H9 (cell line): ENCODE data around the gene LRG1. TPM values are rescaled to one million over a fixed set of nuclear protein-coding genes. Genes with fewer than 3 reads are reported as not detected.
"Not testable (repeated sequence)": the region's sequence is repeated elsewhere in the genome, so short reads cannot be mapped to it uniquely, and the experiment has no call there.

Source experiments
- DNase-seq: peaks from one replicate; pipeline ENCODE4 v3.0.0-alpha.2; 2017
- H2AFZ ChIP-seq: one replicate; pipeline ENCODE4 v1.6.1; 2013; ENCODE audit warnings: mild to moderate bottlenecking, low read length, control low read depth, moderate library complexity
- H2AK5ac ChIP-seq: 2 replicates; pipeline ENCODE4 v1.6.1; 2013; ENCODE audit warnings: low read length, control low read depth, mixed read lengths; ENCODE audit not compliant: insufficient read length
- H2BK120ac ChIP-seq: one replicate; pipeline ENCODE4 v1.6.1; 2013; ENCODE audit warnings: low read depth, mild to moderate bottlenecking, low read length, control low read depth, inconsistent platforms; ENCODE audit not compliant: poor library complexity, severe bottlenecking
- H2BK12ac ChIP-seq: 2 replicates; pipeline ENCODE4 v1.6.1; 2013; ENCODE audit warnings: low read length, control low read depth, mixed read lengths, low read depth; ENCODE audit not compliant: insufficient read length
- H2BK15ac ChIP-seq: 2 replicates; pipeline ENCODE4 v1.6.1; 2013; ENCODE audit warnings: low read depth, low read length, control low read depth
- H2BK20ac ChIP-seq: one replicate; pipeline ENCODE4 v1.6.1; 2013; ENCODE audit warnings: low read depth, mild to moderate bottlenecking, low read length, control low read depth, inconsistent platforms; ENCODE audit not compliant: poor library complexity, severe bottlenecking
- H2BK5ac ChIP-seq: 2 replicates; pipeline ENCODE4 v1.6.1; 2013; ENCODE audit warnings: low read length, control low read depth, mixed read lengths; ENCODE audit not compliant: insufficient read length
- H3K14ac ChIP-seq: 2 replicates; pipeline ENCODE4 v1.6.1; 2013; ENCODE audit warnings: low read length, control low read depth; ENCODE audit not compliant: insufficient read depth
- H3K18ac ChIP-seq: 2 replicates; pipeline ENCODE4 v1.6.1; 2013; ENCODE audit warnings: low read depth, mild to moderate bottlenecking, mixed read lengths, low read length, control low read depth; ENCODE audit not compliant: insufficient read length
- H3K23ac ChIP-seq: 2 replicates; pipeline ENCODE4 v1.6.1; 2013; ENCODE audit warnings: low read length, control low read depth, mixed read lengths, low read depth; ENCODE audit not compliant: insufficient read length
- H3K23me2 ChIP-seq: 2 replicates; pipeline ENCODE4 v1.6.1; 2013; ENCODE audit warnings: low read depth, mild to moderate bottlenecking, mixed read lengths, low read length, control low read depth; ENCODE audit not compliant: insufficient read length, poor library complexity, severe bottlenecking
- H3K27ac ChIP-seq: 2 replicates; pipeline ENCODE4 v1.5.1; 2013; ENCODE audit warnings: low read length, control low read depth, mixed read lengths, low read depth; ENCODE audit not compliant: insufficient read length
- H3K27me3 ChIP-seq: 2 replicates; pipeline ENCODE4 v1.6.1; 2013; ENCODE audit warnings: low read length, control low read depth, inconsistent platforms; ENCODE audit not compliant: insufficient read depth
- H3K4ac ChIP-seq: 2 replicates; pipeline ENCODE4 v1.6.1; 2013; ENCODE audit warnings: low read depth, mild to moderate bottlenecking, control low read depth, inconsistent platforms, low read length, moderate library complexity
- H3K4me1 ChIP-seq: 2 replicates; pipeline ENCODE4 v1.6.1; 2013; ENCODE audit warnings: low read length, control low read depth, inconsistent platforms; ENCODE audit not compliant: insufficient read depth
- H3K4me2 ChIP-seq: 2 replicates; pipeline ENCODE4 v1.6.1; 2013; ENCODE audit warnings: low read length, control low read depth, mixed read lengths; ENCODE audit not compliant: insufficient read length, insufficient read depth
- H3K56ac ChIP-seq: 2 replicates; pipeline ENCODE4 v1.6.1; 2013; ENCODE audit warnings: low read depth, mild to moderate bottlenecking, mixed read lengths, low read length, control low read depth; ENCODE audit not compliant: insufficient read length
- H3K79me1 ChIP-seq: 2 replicates; pipeline ENCODE4 v1.6.1; 2013; ENCODE audit warnings: low read depth, mild to moderate bottlenecking, moderate library complexity, low read length, control low read depth, inconsistent platforms; ENCODE audit not compliant: insufficient read depth, poor library complexity, severe bottlenecking
- H3K79me2 ChIP-seq: 2 replicates; pipeline ENCODE4 v1.6.1; 2013; ENCODE audit warnings: low read length, control low read depth, inconsistent platforms; ENCODE audit not compliant: insufficient read depth
- H3K9ac ChIP-seq: 2 replicates; pipeline ENCODE4 v1.6.1; 2013; ENCODE audit warnings: low read length, control low read depth, mixed read lengths; ENCODE audit not compliant: insufficient read length; ENCODE audit errors: extremely low read depth
- H3K9me3 ChIP-seq: one replicate; pipeline ENCODE4 v1.6.1; 2013; ENCODE audit warnings: low read depth, low read length, inconsistent platforms; ENCODE audit not compliant: control insufficient read depth
- H3T11ph ChIP-seq: one replicate; pipeline ENCODE4 v1.6.1; 2013; ENCODE audit warnings: mild to moderate bottlenecking, low read length, control low read depth, inconsistent platforms
- H4K20me1 ChIP-seq: one replicate; pipeline ENCODE4 v1.6.1; 2013; ENCODE audit not compliant: control insufficient read depth, insufficient read length, insufficient read depth
- H4K5ac ChIP-seq: 2 replicates; pipeline ENCODE4 v1.6.1; 2013; ENCODE audit warnings: low read depth, mild to moderate bottlenecking, mixed read lengths, low read length, control low read depth; ENCODE audit not compliant: insufficient read length
- H4K8ac ChIP-seq: replicated peaks from 2 replicates; pipeline ENCODE4 v1.6.1; 2013; ENCODE audit warnings: low read length, control low read depth, mixed read lengths, low read depth; ENCODE audit not compliant: insufficient read length
- H4K91ac ChIP-seq: 2 replicates; pipeline ENCODE4 v1.6.1; 2013; ENCODE audit warnings: low read depth, mild to moderate bottlenecking, moderate library complexity, mixed read lengths, low read length, control low read depth; ENCODE audit not compliant: insufficient read length
- H3K27ac Mint-ChIP-seq, 3 experiments: 2 replicates in 2 of 3; 3 replicates in 1 of 3; pipeline ENCODE4 v1.8.0; 2020 to 2021; ENCODE audit warnings: mixed read lengths in 3 of 3, mild to moderate bottlenecking in 1 of 3, moderate library complexity in 1 of 3
- H3K27me3 Mint-ChIP-seq: 2 replicates; pipeline ENCODE4 v1.8.0; 2021; ENCODE audit warnings: low read depth, mild to moderate bottlenecking, moderate library complexity, mixed read lengths
- H3K36me3 Mint-ChIP-seq, 3 experiments: 2 replicates in 2 of 3; 3 replicates in 1 of 3; pipeline ENCODE4 v1.8.0; 2020 to 2021; ENCODE audit warnings: low read depth in 3 of 3, mixed read lengths in 3 of 3; ENCODE audit not compliant: insufficient read depth in 1 of 3
- H3K4me1 Mint-ChIP-seq, 2 experiments: 2 replicates each; pipeline ENCODE4 v1.8.0; 2020; ENCODE audit warnings: mixed read lengths in 2 of 2
- H3K4me3 Mint-ChIP-seq, 2 experiments: 2 replicates in 1 of 2; 3 replicates in 1 of 2; pipeline ENCODE4 v1.8.0; 2020 to 2021; ENCODE audit warnings: mild to moderate bottlenecking in 2 of 2, mixed read lengths in 2 of 2, moderate library complexity in 1 of 2
- H3K9me3 Mint-ChIP-seq, 2 experiments: 2 replicates in 1 of 2; 3 replicates in 1 of 2; pipeline ENCODE4 v1.8.0; 2020; ENCODE audit warnings: mild to moderate bottlenecking in 2 of 2, mixed read lengths in 2 of 2, moderate library complexity in 1 of 2
- CTCF ChIP-seq: fragments of 200-600 bp; sonication (generic); conservative IDR thresholded peaks from 3 replicates; pipeline ENCODE4 v1.8.0; 2021; ENCODE audit warnings: antibody characterized with exemption, mild to moderate bottlenecking
- WGBS: extraction: QIAGEN DNeasy Blood & Tissue Kit; methylation state at CpG from one replicate; pipeline ENCODE4 v1.1.7; 2013; ENCODE audit warnings: missing lambda C conversion rate, low lambda C conversion rate, mixed read lengths; ENCODE audit not compliant: insufficient read length; ENCODE audit errors: extremely low coverage; 5-methylcytosine and 5-hydroxymethylcytosine counted together
- total RNA-seq: library from RNA; stranded (reverse); gene quantifications from 2 replicates; pipeline ENCODE4 v1.2.1, GENCODE V29; 2021

LRG1 gene
- total RNA-seq, 1 experiment from 2014 or later = 0.24 TPM

GRCh38 chr19:4528843-4529242 is 11.0 kb downstream of the LRG1 start:
- no peak overlapping the region for H3K4ac ChIP-seq
- H3K27me3 ChIP-seq = no peaks in the 10 kb centered on the region
- no peak overlapping the region for H2AFZ ChIP-seq
- no peaks in the 10 kb centered on the region for H3K23me2 ChIP-seq
- no peak for DNase-seq
- Mint-ChIP-seq H3K27me3 (peaks cover 44% of the 10 kb centered on the region), H3K36me3 (no peaks in the 10 kb centered on the region), H3K4me3 (no peak overlapping the region), H3K9me3 (no peaks in the 10 kb centered on the region; a peak in 1 of 5 replicates), H3K4me1 (no peaks in the 10 kb centered on the region), H3K27ac (no peak overlapping the region)
- no peak overlapping the region for H4K5ac ChIP-seq
- no peaks in the 10 kb centered on the region for H3K9me3 ChIP-seq
- H3T11ph ChIP-seq = no peak overlapping the region
- no peak for TF ChIP-seq CTCF
- no peaks in the 10 kb centered on the region for H3K79me1 ChIP-seq
- H3K4me1 ChIP-seq = no peaks in the 10 kb centered on the region
- H3K23ac ChIP-seq = no peak overlapping the region
- no peaks in the 10 kb centered on the region for H4K20me1 ChIP-seq
- no peak overlapping the region for H2BK5ac ChIP-seq
- no peak overlapping the region for H3K18ac ChIP-seq
- WGBS = no CpG with 5 or more reads among the region's 15 CpGs
- H3K4me2 ChIP-seq = no peak overlapping the region
- H3K14ac ChIP-seq = no peak overlapping the region
- no peak overlapping the region for H3K27ac ChIP-seq
- H3K56ac ChIP-seq = no peak overlapping the region
- no peaks in the 10 kb centered on the region for H3K79me2 ChIP-seq
- H2BK12ac ChIP-seq = no peak overlapping the region
- H2BK20ac ChIP-seq = no peak overlapping the region
- H2BK120ac ChIP-seq = no peak overlapping the region
- H2BK15ac ChIP-seq = no peak overlapping the region
- no peak overlapping the region for H3K9ac ChIP-seq
- H4K91ac ChIP-seq = no peak overlapping the region
- H4K8ac ChIP-seq = no peak overlapping the region
- no peak overlapping the region for H2AK5ac ChIP-seq

- not testable (repeated sequence) for H2AK5ac ChIP-seq, H4K20me1 ChIP-seq, H3K79me2 ChIP-seq, H3K27ac Mint-ChIP-seq, H4K8ac ChIP-seq, H3K14ac ChIP-seq, H3K9me3 Mint-ChIP-seq, H3K9ac ChIP-seq, H3K4me3 Mint-ChIP-seq, H3K36me3 Mint-ChIP-seq, H3K23me2 ChIP-seq, H4K91ac ChIP-seq, DNase-seq, H2AFZ ChIP-seq, H3K79me1 ChIP-seq, H2BK12ac ChIP-seq, H3K4me2 ChIP-seq, H3K27me3 ChIP-seq, H3K27ac ChIP-seq, H2BK5ac ChIP-seq, H3K9me3 ChIP-seq, H3T11ph ChIP-seq, H2BK15ac ChIP-seq, H3K4me1 Mint-ChIP-seq, H2BK120ac ChIP-seq, H3K18ac ChIP-seq, H3K23ac ChIP-seq, H2BK20ac ChIP-seq, H3K4ac ChIP-seq, H4K5ac ChIP-seq, H3K4me1 ChIP-seq, H3K56ac ChIP-seq
- WGBS = no CpG with 5 or more reads among the region's 8 CpGs
- H3K27me3 Mint-ChIP-seq = peaks cover 32% of the 10 kb centered on the region
Observed at GRCh38 chr19:4527377-4527776, 12.5 kb downstream of the LRG1 start.
